Esophagus mucosa (tissue), 1 donor: Measurements from ENCODE around the gene SORCS2. TPM values are rescaled to one million over a fixed set of nuclear protein-coding genes. Genes with fewer than 3 reads are reported as not detected.

Experiments
- ATAC-seq: fragments of 200-7000 bp; cut with Tn5 transposase; one replicate; pipeline ENCODE4 v1.9.1; 2020
- total RNA-seq: library from RNA; stranded (reverse); gene quantifications from one replicate; pipeline ENCODE4 v1.2.4, GENCODE V29; 2023
- donor health status: DM: yes; HTN: yes; CAD: no.

The SORCS2 gene
- total RNA-seq, 1 donor from 2014 or later: 5.0 TPM

DNA sequence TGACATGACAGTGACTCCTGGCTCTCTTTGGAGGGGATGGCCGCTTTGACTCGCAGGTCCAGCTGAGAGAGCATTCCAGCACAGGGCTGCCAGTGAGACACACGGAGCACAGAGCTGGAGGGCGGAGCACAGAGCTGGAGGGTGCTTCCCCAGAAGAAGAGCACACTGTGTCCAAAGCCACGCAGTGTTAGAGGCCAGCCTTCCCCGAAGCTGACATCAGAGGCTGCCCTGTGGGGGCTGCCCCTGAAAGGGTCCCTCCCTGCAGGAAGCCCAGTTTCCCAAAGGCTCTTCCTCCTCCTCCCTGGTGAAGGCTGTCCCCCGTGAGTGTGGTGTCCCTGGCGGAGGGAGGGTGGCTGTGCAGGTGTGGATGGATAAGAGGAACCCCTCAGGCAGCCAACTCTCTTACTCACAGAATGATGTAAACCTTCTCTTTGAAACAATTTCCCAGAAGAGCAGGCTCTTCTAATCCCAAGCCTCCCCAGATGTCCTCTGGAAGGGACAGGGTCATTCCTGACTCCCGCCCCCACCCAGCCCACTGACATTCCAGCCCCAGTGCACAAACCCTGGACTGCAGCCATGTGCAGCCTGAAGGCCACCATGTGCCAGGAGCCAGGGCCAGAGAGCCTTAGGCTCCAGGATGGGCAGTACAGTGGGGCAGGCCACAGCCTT, 189.0 kb downstream of the SORCS2 start:
- ATAC-seq: peak; percentile 53

GRCh38 chr4:7381890-7382633, 189.7 kb downstream of the SORCS2 start:
- ATAC-seq: peak; percentile 10

DNA sequence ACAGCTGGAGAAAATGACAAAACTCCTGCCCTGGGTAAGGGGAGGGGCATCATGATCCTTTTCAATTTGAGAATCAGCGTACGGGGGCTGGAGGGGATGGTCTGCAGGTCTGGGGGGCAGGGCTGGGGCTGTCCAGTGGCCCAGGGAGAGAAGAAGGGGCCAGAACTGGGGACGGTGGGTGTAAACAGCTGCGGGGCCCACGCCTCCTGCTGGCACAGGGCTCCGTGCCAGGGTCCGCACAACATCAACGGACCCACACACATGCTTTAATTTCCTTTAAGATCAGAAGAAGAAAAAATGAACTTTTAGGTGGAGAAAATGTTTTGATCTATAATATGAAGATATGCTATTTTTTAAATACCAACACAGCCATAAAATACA, 190.3 kb downstream of the SORCS2 start:
- no peak for ATAC-seq

DNA sequence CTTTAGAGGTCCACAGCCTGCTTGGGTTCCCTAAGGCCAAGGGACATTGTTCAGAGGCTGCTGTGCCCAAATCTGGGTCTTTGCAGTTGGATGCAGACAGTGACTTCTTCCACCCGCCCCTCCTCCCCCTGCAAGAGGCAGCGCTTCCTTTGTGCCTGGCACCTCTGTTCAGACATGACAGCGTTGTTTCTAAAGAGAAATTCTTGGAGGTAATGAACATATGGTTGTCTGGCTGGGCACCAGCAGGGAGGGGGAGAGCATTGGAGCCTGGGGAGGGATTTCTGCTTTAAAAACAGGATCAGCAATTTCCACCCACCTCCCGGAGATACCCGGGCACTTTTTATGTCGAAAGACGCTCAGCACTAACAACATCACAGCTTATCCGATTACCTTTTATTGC, 190.9 kb downstream of the SORCS2 start:
- ATAC-seq: no peak

- peak; percentile 7 for ATAC-seq
These were observed 191.9 kb downstream of the SORCS2 start for GRCh38 chr4:7384003-7384928.

DNA sequence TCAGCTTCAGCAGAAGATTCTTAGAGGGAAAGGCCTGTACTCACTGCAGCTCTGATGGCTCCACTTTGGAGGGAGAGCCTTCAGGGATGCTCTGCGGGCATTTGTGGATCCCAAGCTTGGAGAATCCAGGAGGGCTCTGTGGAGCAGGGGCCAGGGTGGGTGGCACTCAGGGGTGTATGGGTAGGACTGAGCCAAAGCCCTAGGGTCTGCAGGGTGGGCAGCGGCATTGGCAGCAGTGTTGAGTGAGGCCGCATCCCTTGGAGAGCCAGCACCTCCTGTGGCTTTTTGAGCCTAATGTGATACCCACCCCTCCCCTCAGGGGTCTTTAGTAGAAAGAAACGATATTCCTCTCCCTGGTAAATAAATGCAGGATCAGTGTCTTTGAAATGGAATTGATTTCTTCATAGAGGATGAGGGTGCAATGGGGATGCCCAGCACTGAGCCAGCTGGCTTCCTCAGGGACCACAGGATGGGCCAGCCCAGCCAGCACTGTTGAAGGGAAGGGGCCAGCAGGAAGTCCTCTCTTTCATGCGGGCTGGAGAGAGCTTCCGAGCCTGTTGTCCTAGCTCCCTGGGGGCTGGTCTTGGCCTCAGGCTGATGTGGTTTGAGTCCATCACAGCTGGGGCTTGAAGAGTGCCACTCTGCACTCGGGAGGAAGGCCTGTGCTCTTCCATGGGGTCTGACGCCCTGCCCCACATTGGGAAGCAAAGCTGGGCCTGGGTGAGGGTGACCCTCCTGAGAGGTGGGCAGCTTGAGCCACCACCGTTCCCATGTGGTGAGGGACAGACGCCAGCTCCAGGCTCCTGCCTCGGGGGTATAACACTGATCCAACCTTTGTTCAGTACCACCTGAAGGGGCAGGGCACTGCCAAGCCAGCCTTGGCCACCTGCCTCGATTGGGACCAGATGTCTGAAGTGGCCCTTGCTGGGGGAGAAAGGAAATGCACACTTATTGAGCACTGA, 192.9 kb downstream of the SORCS2 start:
- peak; percentile 11 for ATAC-seq

DNA sequence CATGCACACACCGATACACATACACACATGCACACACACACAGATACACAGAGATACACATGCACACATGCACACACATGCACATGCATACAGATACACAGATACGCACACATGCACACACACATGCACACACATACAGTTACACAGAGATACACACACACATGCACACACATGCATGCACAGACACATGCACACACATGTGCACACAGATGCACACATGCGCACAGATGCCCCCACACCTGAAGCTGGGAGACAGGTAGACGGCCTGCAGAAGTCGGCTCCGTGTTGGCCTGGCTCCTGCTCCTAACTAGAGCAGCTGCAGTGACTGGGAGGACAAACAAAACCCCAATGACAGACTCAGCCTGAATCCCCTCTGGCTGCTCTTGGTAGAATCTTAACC, 195.6 kb downstream of the SORCS2 start:
- no peak for ATAC-seq

DNA sequence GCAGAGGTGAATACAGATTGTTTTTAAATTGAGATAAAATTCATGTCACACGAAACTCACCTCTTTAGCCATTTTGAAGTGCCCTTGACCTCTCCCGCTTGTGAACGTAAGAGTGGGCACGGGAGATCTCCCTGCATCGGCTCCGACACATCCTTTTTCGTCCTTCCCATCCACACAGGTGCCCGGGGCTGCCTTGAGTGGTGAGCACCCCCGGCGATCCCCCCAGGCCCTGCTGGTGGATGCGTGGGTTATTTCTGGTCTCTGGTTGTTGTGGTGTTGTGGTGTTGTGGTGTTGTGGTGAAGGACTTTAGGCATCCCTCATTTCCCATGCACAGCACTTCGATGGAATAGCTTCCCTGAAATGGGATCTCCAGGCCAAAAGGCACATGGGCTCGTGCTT, 196.3 kb downstream of the SORCS2 start:
- no peak for ATAC-seq

DNA sequence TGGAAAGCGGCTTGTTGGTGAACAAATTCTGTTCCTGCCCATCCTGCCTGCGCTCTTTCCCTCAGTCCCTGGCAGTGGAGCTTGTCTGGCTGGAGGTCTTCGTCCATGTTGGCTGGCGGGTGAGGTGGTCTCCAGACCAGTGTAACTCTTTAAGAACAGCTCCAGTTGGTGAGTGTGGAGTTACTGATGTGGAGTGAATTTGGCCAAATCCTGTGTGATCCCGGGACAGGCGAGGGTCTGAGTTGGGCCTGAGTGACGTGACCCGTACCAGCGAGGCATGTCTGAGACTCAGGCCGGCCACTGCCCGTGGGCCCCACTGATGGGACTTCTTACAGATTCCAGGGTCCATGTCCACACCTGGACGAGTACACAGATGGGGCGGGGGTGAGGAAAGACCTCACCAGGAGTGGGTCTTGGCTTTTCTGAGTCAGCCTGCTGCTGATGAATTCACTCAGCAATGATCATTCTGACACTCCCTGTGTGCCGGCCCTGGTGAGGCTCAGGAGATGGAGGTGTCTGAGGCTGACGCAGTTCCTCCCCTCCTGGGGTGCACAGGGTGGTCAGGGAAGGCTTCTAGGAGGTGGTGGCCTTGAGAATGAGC, 196.9 kb downstream of the SORCS2 start:
- ATAC-seq: no peak

DNA sequence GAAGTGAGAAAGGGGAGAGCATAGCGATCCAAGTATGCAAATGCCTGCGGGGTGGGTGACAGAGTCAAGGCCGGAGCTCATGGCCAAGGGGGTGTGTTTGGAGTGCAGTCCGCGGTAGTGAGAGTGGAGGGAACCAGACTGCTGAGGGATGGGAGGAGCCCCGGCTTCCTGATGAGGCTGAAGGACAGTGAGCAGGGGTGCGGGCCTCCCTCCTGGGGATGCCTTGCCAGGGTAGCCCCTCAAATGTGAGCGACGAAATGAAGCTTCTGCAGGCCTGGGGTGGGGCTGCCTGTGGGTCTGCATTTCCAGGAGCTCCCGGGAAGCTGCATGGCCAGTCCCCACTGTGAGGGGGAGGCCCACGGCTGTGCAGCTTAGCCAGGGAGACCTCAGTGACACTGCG, 197.4 kb downstream of the SORCS2 start:
- no peak for ATAC-seq

DNA sequence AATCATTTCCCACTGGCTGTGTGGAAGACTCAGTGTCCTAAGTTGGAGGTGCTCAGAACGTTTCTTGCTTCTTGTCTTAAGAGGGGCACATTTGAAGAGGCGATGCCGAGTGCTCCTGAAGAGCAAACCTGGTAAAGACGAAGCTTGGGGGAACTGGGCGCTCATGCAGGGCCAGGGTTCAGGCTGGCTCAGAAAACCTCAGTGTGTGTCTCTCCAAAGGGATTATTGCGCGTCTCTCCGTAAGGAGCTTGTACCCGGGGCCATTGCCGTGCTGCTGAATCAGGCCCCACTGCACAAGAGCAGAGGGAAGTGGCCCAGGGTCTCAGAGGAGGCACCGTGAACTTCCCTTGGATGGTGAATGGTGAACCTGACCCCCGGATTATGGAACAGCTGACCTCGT, 198.0 kb downstream of the SORCS2 start:
- ATAC-seq: no peak

DNA sequence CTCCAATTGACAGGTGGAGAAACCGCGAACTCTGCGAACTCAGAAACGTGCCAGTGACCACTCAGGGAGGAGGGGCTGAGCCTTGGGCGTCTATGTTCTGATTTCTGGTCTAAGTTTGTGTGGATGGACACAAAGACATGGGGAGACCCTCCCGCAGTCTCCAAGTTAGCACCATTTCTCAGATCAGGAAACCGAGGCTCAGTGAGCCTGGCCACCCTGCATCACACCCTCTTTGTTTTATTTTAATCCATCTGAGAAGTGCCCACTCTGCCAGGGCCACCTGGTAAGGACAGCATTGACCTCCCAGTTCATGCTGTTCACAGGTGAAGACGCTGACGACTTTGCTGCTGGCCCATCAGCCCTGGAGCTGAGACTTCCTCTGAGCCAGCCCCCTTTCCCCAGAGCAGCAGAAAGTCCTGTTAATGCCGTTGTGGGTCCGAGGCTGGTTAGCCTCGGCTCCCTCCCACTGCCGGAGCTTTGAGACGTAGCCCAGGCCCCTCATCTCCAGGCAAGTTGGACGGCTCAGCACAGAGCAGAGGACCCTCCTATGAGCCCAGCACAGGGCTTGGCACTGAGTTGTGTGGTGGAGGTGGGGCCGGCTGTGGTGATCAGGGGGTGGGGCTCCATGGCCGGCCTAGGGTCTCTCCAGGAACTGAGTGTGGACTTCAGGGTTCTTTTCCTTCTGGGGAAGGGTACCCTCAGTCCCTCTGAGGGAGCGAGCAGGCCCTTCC, 198.7 kb downstream of the SORCS2 start:
- no peak for ATAC-seq

GRCh38 chr4:7391637-7392437, 199.5 kb downstream of the SORCS2 start:
- no peak for ATAC-seq

- ATAC-seq: no peak
These were observed 200.4 kb downstream of the SORCS2 start for GRCh38 chr4:7392438-7393421.

GRCh38 chr4:7393601-7394575, 201.6 kb downstream of the SORCS2 start:
- ATAC-seq: no peak

DNA sequence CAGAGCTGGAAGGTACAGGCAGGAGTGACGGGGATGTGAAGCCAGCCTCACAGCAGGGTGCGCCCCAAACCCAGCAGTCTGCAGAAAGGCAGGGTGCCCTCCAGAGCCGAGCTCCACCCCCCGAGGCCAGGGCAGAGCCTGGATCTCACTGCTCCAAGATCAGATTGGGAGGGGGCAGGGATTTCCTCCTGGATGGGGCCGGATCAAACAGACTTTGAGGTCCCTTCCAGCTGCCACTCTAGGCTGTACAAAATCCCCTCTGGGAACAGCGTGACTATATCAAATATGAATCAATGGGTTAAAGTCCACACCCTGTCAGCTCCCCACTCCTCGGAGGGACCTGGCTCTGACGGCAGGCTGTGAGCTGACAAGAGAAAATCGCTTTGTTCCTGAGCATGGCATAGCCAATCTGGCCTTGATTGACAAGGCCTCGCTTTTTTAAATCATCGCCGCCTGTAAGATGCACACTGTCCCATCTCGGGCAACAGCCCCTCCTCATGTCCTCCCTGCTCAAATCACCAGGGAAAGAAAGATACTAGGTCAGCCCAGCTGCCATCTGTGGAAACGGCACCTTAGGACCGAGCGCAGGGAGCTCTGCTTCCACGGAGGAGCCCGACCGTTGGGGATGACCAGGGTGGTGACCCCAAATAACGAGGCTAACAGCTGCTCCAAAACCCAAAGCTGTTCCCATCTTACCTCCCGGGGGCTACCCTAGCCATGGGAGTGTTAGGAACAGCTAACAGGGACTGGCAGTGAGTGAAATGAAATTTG, 202.5 kb downstream of the SORCS2 start:
- ATAC-seq: peak; percentile 21

GRCh38 chr4:7395645-7396044, 203.3 kb downstream of the SORCS2 start:
- ATAC-seq: no peak
